DND-41 (cell line): ENCODE measurements around the gene CREB1.

Experiments
- ATAC-seq: fragments of 200-7000 bp; cut with Tn5 transposase; 3 replicates; pipeline ENCODE4 v1.9.1; 2021; ENCODE audit warnings: low read depth; ENCODE audit not compliant: insufficient read depth
- DNase-seq: peaks from one replicate; pipeline ENCODE4 v3.0.0-alpha.2; 2020
- H2AFZ ChIP-seq: 2 replicates; pipeline ENCODE4 v1.6.0; 2012; ENCODE audit warnings: low read depth, low read length
- H3K27ac ChIP-seq: 2 replicates; pipeline ENCODE4 v1.5.1; 2012; ENCODE audit warnings: low read length, inconsistent platforms
- H3K27me3 ChIP-seq: fragments of 200-600 bp; sonication (generic); 2 replicates; pipeline ENCODE4 v1.6.0; 2012; ENCODE audit warnings: low read length, mild to moderate bottlenecking, inconsistent platforms; ENCODE audit not compliant: insufficient read depth, poor library complexity
- H3K36me3 ChIP-seq: 2 replicates; pipeline ENCODE4 v1.5.1; 2012; ENCODE audit warnings: low read length, inconsistent platforms; ENCODE audit not compliant: insufficient read depth
- H3K4me1 ChIP-seq: 2 replicates; pipeline ENCODE4 v1.5.1; 2012; ENCODE audit warnings: mild to moderate bottlenecking, low read length; ENCODE audit not compliant: insufficient read depth
- H3K4me2 ChIP-seq: 2 replicates; pipeline ENCODE4 v1.6.0; 2012; ENCODE audit warnings: mild to moderate bottlenecking, moderate library complexity, low read length, inconsistent platforms; ENCODE audit not compliant: insufficient read depth
- H3K4me3 ChIP-seq, 2 experiments: fragments of 200-600 bp in 1 of 2; shearing (Covaris generic) in 1 of 2; 2 replicates each; pipeline ENCODE4 v1.5.1; 2012 to 2016; ENCODE audit warnings: inconsistent platforms in 2 of 2, low read length in 2 of 2, mild to moderate bottlenecking in 2 of 2, low read depth in 1 of 2, moderate library complexity in 1 of 2
- H3K79me2 ChIP-seq: 2 replicates; pipeline ENCODE4 v1.6.0; 2012; ENCODE audit warnings: low read length, inconsistent platforms; ENCODE audit not compliant: insufficient read depth
- H3K9ac ChIP-seq: 2 replicates; pipeline ENCODE4 v1.6.0; 2012; ENCODE audit warnings: low read depth, mild to moderate bottlenecking, inconsistent platforms, low read length, moderate library complexity
- H3K9me3 ChIP-seq: 2 replicates; pipeline ENCODE4 v1.5.1; 2012; ENCODE audit warnings: low read length, moderate library complexity, mild to moderate bottlenecking, inconsistent platforms; ENCODE audit not compliant: insufficient read depth, severe bottlenecking
- H4K20me1 ChIP-seq: 2 replicates; pipeline ENCODE4 v1.6.0; 2012; ENCODE audit warnings: low read length; ENCODE audit not compliant: insufficient read depth
- EZH2 ChIP-seq: IDR thresholded peaks from 3 replicates; pipeline ENCODE4 v1.6.1; 2012; ENCODE audit warnings: borderline replicate concordance, low read depth, mild to moderate bottlenecking, moderate library complexity, low read length, inconsistent platforms; ENCODE audit not compliant: severe bottlenecking
- TF ChIP-seq, protein P1 (sequence below): IDR thresholded peaks from 2 replicates; pipeline ENCODE4 v1.5.1; 2012; ENCODE audit warnings: borderline replicate concordance, low read length, moderate library complexity, mild to moderate bottlenecking; ENCODE audit not compliant: poor library complexity, severe bottlenecking; ENCODE audit errors: extremely low read depth

CREB1 gene

DNA sequence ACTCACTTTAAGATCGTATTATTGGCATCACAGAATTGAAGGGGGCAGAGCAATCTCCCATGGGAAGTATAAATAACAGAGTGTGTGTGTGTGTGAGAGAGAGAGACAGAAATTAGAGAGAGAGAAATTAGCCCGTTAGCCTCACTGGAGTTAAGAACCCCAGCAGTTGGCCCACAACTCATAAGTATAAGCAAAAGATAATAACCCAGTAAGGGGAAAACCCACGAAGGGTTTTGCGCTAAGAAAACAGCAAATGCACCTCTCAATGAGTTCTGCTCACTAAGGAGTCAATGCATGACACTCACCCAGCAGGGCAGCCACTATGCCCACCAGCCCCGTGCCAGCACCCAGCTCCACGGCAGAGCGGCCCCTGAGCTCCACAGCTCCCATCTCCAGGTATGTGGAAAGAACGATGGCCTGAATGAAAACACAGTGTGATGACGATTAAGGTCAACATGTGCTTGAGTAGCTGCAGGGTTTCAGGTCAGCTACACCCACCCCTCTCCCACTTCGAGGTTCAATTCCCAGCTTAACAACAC is 91.8 kb downstream of the CREB1 start:
- Histone ChIP-seq H3K27ac (no peak overlapping the region), H3K27me3 (no peaks in the 10 kb centered on the region), H3K4me2 (peak overlapping the region; percentile 7; the same call in 1 of the 2 replicates), H3K4me3 (no peak overlapping the region), H3K9ac (no peak overlapping the region), H3K4me1 (peaks cover 48% of the 10 kb centered on the region), H3K9me3 (no peaks in the 10 kb centered on the region), H4K20me1 (no peaks in the 10 kb centered on the region; the same call in 1 of the 2 replicates), H3K79me2 (peaks cover 42% of the 10 kb centered on the region), H2AFZ (no peak overlapping the region), H3K36me3 (peaks cover 62% of the 10 kb centered on the region)
- ATAC-seq (no peak), DNase-seq (no peak)
- TF ChIP-seq EZH2: no peak
- TF ChIP-seq, protein P1, sequence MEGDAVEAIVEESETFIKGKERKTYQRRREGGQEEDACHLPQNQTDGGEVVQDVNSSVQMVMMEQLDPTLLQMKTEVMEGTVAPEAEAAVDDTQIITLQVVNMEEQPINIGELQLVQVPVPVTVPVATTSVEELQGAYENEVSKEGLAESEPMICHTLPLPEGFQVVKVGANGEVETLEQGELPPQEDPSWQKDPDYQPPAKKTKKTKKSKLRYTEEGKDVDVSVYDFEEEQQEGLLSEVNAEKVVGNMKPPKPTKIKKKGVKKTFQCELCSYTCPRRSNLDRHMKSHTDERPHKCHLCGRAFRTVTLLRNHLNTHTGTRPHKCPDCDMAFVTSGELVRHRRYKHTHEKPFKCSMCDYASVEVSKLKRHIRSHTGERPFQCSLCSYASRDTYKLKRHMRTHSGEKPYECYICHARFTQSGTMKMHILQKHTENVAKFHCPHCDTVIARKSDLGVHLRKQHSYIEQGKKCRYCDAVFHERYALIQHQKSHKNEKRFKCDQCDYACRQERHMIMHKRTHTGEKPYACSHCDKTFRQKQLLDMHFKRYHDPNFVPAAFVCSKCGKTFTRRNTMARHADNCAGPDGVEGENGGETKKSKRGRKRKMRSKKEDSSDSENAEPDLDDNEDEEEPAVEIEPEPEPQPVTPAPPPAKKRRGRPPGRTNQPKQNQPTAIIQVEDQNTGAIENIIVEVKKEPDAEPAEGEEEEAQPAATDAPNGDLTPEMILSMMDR: no peak

DNA sequence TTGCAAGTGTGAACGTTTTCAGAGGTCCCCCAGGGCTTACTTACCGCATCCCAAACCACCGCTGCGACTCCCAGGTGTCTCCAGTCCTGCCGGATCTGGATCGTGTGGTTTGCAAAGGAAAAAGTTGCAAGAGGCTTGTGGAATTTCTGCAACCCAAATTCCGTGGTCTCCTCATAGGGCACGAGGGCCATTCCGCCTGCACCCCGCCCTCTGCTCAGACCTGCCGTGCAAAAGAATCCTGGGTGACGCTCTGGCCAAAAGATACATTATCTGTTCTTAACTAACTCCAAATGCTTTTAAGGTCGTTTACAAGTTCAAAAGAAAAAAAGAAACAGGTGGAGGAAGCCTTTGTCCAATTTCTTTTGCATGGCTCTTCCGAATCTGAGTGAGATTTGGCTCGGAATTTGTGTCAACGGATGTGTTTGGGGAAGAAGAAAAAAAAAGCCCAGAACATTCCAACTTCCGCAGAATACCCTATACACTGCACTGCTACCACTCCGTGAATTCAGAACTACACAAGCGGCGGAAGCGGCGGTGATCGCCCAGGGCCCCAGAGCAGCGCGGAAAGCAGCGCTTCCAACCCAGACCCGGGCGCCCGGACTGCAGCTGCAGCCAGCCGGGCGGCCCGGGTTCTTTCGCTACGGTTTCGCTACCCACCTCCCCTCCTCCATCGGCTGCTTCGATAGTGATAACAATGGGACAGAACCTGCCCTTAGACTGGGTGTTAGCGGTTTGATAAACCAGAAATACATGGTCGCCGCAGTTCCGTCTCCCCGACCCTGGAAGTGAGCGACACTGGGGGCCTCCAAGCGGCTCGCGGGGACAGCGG is 94.6 kb downstream of the CREB1 start:
- Histone ChIP-seq H3K4me3 (peak overlapping the region; percentile 62), H3K36me3 (peaks cover 35% of the 10 kb centered on the region), H4K20me1 (no peaks in the 10 kb centered on the region), H3K4me2 (peak overlapping the region; percentile 74), H2AFZ (peak overlapping the region; percentile 81), H3K4me1 (peaks cover 49% of the 10 kb centered on the region), H3K27ac (peak overlapping the region; percentile 86), H3K9me3 (no peaks in the 10 kb centered on the region), H3K79me2 (peaks cover 40% of the 10 kb centered on the region), H3K27me3 (no peaks in the 10 kb centered on the region), H3K9ac (peak overlapping the region; percentile 97)
- TF ChIP-seq, protein P1: no peak
- no peak for TF ChIP-seq EZH2
- peak; percentile 67 for ATAC-seq
- peak; percentile 80 for DNase-seq

DNA sequence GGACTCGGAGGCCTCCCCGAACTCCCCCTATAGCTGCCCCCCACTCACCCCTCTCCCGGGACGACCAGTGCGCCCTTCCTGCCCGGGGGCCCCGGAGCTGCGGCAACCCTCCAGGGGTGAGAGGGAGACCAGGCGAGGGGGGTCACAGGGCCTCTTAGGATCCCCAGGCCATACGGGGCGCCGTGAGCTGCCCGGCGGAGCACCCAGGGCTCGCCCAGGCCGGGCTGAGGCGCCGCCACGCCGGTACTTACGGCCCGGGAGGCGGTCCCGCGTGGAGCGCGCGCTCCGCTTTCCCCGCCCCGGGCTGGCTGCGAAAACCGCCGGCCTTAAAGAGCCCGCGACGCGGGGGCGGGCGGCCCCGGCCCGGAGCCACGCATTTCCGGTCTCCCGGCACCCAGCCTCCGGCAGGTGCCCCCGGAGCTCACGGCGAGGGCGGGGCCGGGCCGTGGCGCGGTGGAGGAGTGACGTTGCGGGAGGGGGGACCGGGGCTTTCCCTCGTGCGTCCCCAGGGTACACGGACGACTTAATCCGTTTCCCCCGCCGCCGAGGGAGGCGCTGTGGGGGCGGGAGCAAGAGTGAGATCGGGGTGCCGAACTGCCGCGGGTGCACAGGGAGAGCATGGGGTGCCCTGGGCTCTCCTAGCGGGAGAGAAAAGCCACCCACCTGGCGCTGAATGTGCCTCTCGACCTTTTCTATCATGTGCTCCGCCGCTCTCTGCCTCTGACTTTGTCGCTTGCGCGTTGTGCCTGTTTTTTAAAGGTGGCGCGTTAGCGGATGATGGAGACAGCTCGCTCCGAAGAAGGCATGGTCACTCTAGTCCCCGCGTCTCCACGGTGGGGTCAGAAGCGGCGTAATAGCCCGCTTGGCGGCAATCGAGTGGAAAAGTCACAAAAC is 95.5 kb downstream of the CREB1 start, which contains the start of gene METTL21A:
Gene METTL21A, minus strand, starts transcription at position 381 of the 894 bp plus-strand sequence. CDS start 1,019 bp downstream, outside the sequence.
- no peaks in the 10 kb centered on the region for H3K9me3 ChIP-seq
- peaks cover 40% of the 10 kb centered on the region for H3K79me2 ChIP-seq
- H3K4me3 ChIP-seq: peak within 1 kb of the TSS; percentile 62
- no peaks in the 10 kb centered on the region for H4K20me1 ChIP-seq
- peak within 1 kb of the TSS; percentile 86 for H3K27ac ChIP-seq
- TF ChIP-seq, protein P1: peak; percentile 68
- no peak for TF ChIP-seq EZH2
- H2AFZ ChIP-seq: peak within 1 kb of the TSS; percentile 81
- H3K4me1 ChIP-seq: peaks cover 44% of the 10 kb centered on the region
- H3K4me2 ChIP-seq: peak within 1 kb of the TSS; percentile 74
- DNase-seq (peak; percentile 92), ATAC-seq (peak; percentile 75)
- peaks cover 31% of the 10 kb centered on the region for H3K36me3 ChIP-seq
- peak within 1 kb of the TSS; percentile 97 for H3K9ac ChIP-seq
- H3K27me3 ChIP-seq: no peaks in the 10 kb centered on the region
